HUES64 (cell line): Measurements from ENCODE around the gene IFT52.
"Not testable (repeated sequence)": the region's sequence is repeated elsewhere in the genome, so short reads cannot be mapped to it uniquely, and the experiment has no call there.

Experiments used
- H3K27ac ChIP-seq: 2 replicates; pipeline ENCODE4 v1.7.0; 2013; ENCODE audit warnings: low read depth, low read length, inconsistent platforms
- H3K27me3 ChIP-seq: 2 replicates; pipeline ENCODE4 v1.6.1; 2013; ENCODE audit warnings: mild to moderate bottlenecking, low read length; ENCODE audit not compliant: insufficient read depth
- H3K36me3 ChIP-seq: 2 replicates; pipeline ENCODE4 v1.6.1; 2013; ENCODE audit warnings: mild to moderate bottlenecking, low read length; ENCODE audit not compliant: insufficient read depth
- H3K4me1 ChIP-seq: 2 replicates; pipeline ENCODE4 v1.6.1; 2013; ENCODE audit warnings: mild to moderate bottlenecking, low read length, moderate library complexity; ENCODE audit not compliant: insufficient read depth
- H3K4me3 ChIP-seq: 2 replicates; pipeline ENCODE4 v1.5.1; 2013; ENCODE audit warnings: mild to moderate bottlenecking, low read length, moderate library complexity
- H3K9ac ChIP-seq: 2 replicates; pipeline ENCODE4 v1.6.1; 2013; ENCODE audit warnings: mild to moderate bottlenecking, low read depth, low read length
- H3K9me3 ChIP-seq: 2 replicates; pipeline ENCODE4 v1.6.1; 2013; ENCODE audit warnings: low read depth, low read length; ENCODE audit not compliant: insufficient read depth
- WGBS: fragments of 150-250, 120-280 bp; methylation state at CpG from one replicate; pipeline ENCODE4 v1.1.7; 2013; ENCODE audit warnings: missing lambda C conversion rate; 5-methylcytosine and 5-hydroxymethylcytosine counted together

IFT52 gene

DNA sequence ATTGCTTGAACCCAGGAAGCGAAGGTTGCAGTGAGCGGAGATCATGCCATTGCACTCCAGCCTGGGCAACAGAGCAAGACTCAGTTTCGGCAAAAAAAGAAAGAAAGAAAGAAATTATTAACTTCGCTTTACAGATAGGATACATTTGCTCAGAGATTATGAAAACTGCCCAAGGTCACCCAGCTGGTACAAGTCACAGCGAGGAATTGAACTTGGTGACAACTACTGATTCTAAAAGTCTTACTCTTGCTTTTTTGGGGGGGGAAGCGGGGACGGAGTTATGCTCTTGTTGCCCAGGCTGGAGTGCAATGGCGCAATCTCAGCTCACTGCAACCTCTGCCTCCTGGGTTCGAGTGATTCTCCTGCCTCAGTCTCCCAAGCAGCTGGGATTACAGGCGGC lies 2.2 kb upstream of the IFT52 start:
- H3K4me1 ChIP-seq, H3K27me3 ChIP-seq, H3K36me3 ChIP-seq, H3K9me3 ChIP-seq, H3K27ac ChIP-seq, H3K4me3 ChIP-seq, H3K9ac ChIP-seq: not testable (repeated sequence)
- 96% methylated on average over 9 of the region's 10 CpGs for WGBS

DNA sequence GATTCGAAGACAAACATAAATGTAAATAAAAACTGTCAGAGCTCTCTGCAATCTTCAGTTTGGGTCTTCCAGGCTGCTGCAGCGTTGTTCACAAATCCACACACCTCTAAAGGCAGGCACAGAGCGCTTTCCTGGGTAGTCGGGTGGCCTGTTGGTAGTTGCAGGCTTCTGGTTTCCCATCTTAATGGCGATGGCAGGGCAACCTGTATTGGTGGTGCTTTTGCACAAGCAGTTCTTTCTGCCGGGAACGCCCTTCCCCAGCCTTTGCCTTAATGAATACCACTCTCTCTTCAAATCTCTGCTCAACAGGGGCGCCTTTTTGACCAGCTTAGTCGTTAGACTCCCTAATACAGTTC lies 723 bp upstream of the IFT52 start:
- Histone ChIP-seq H3K36me3 (peaks cover 13% of the 10 kb centered on the region; the same call in 1 of the 2 replicates), H3K4me3 (peak overlapping the region; percentile 86), H3K27ac (peak overlapping the region; percentile 92), H3K9ac (peak overlapping the region; percentile 93), H3K4me1 (no peaks in the 10 kb centered on the region; the same call in 1 of the 2 replicates), H3K9me3 (no peaks in the 10 kb centered on the region), H3K27me3 (no peaks in the 10 kb centered on the region)
- WGBS, result 34% methylated on average over 8 of the region's 9 CpGs

DNA sequence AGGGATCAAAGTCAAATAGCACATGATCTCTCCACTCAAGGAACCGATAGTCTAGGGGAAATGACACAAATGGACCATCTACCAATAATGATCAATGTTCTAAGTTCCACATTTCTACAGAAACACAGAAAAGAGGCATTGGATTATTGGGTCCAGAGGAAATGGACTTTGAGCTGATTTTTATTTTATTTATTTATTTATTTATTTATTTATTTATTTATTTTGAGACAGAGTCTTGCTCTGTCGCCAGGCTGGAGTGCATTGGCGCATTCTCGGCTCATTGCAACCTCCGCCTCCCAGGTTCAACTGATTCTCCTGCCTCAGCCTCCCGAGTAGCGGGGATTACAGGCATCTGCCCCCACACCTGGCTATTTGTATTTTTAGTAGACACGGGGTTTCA lies 11.2 kb downstream of the IFT52 start:
- not testable (repeated sequence) for H3K27ac ChIP-seq, H3K27me3 ChIP-seq, H3K9me3 ChIP-seq, H3K9ac ChIP-seq, H3K4me3 ChIP-seq, H3K4me1 ChIP-seq
- WGBS, result 86% methylated on average over 8 of the region's 8 CpGs
- H3K36me3 ChIP-seq, result peaks cover 71% of the 10 kb centered on the region

DNA sequence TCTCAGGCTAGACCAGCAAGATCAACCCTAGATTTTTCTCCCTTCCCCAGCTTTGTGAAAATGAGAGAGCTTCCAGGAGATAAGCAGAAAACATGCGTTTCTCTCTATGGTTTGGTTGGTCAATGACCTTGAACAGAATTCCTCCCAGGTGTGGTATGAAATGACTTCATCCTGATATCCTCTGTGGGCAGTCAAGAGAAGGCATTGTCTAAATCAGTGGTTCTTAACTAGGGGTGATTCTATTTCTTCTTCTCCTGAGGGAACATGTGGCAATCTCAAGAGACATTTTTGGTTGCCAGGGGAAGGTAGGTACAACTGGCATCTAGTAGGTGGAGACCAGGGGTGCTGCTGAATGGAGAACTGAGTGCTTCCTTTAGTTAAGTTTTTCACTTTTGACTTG lies 12.4 kb downstream of the IFT52 start:
- Histone ChIP-seq H3K9ac (no peak overlapping the region), H3K4me3 (no peak overlapping the region), H3K9me3 (no peaks in the 10 kb centered on the region), H3K27me3 (no peaks in the 10 kb centered on the region), H3K36me3 (peaks cover 64% of the 10 kb centered on the region), H3K27ac (no peak overlapping the region), H3K4me1 (no peaks in the 10 kb centered on the region)
- 84% methylated on average over 1 of the region's 1 CpG for WGBS

DNA sequence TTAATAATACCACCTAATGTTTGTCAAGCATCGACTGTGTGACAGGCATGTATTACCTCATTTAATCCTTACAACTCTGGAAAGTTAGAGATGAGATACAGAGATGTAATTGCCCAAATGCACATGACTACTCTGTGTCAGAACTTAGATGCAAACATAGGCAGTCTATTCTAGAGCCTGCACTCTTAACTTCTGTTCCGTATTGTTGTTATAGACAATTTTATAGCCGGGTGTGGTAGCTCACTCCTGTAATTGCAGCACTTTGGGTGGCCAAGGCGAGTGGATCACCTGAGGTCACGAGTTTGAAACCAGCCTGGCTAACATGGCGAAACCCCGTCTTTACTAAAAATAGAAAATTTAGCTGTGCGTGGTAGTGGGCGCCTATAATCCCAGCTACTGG lies 15.0 kb downstream of the IFT52 start:
- Histone ChIP-seq H3K4me3 (no peak overlapping the region), H3K4me1 (no peaks in the 10 kb centered on the region), H3K36me3 (peaks cover 48% of the 10 kb centered on the region), H3K9ac (no peak overlapping the region), H3K27ac (no peak overlapping the region), H3K27me3 (no peaks in the 10 kb centered on the region), H3K9me3 (no peaks in the 10 kb centered on the region)
- WGBS, result 96% methylated on average over 8 of the region's 9 CpGs

DNA sequence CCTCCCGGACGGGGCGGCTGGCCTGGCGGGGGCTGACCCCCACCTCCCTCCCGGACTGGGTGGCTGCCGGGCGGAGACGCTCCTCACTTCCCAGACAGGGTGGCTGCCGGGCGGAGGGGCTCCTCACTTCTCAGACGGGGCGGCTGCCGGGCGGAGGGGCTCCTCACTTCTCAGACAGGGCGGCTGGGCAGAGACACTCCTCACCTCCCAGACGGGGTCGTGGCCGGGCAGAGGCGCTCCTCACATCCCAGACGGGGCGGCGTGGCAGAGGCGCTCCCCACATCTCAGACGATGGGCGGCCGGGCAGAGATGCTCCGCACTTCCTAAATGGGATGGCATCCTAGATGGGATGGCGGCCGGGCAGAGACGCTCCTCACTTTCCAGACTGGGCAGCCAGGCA lies 16.5 kb downstream of the IFT52 start:
- not testable (repeated sequence) for H3K4me1 ChIP-seq, H3K9ac ChIP-seq, H3K9me3 ChIP-seq, H3K4me3 ChIP-seq, H3K27me3 ChIP-seq, H3K27ac ChIP-seq
- 98% methylated on average over 26 of the region's 30 CpGs for WGBS
- peaks cover 46% of the 10 kb centered on the region for H3K36me3 ChIP-seq

DNA sequence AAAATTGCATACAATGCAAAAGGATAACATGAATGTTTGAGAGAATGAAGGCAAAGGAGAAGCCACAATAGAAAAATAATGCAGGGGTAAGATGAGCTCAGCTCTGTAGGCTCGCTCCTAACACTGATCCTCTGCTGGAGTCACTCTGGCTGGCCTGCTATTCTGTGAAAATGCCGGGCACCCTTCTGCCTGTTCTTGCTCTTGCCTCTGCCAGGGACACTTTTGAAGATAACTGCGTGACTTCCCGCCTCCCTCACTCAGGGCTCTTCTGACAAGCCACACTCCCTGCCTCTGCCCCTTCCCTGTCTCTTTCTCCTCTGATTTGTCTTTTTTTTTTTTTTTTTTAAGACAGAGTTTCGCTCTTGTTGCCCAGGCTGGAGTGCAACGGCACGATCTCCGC lies 40.9 kb downstream of the IFT52 start:
- Histone ChIP-seq H3K9ac (no peak overlapping the region), H3K36me3 (peaks cover 50% of the 10 kb centered on the region), H3K9me3 (no peaks in the 10 kb centered on the region), H3K4me1 (no peaks in the 10 kb centered on the region), H3K27ac (no peak overlapping the region), H3K4me3 (no peak overlapping the region), H3K27me3 (no peaks in the 10 kb centered on the region)
- 93% methylated on average over 8 of the region's 8 CpGs for WGBS

DNA sequence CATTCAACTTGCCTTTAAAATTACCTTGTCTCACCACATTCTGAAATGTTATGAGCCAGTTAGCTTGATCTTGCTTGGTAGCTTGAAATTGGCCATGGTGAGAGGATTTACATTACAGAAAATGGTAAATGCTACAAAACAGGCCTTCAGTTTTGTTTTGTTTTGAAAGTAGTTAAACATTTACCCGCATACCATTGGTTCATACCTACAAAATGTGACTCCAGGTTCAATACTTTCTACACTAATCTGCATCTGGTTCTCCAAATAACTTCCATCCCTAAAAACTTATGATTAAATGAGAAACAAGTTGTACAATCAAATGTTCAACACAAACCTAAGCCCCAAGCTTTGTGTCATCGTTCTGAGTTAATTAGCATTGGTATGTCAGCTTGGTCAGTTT lies 45.7 kb downstream of the IFT52 start:
- Histone ChIP-seq H3K9ac (no peak overlapping the region), H3K36me3 (peaks cover 47% of the 10 kb centered on the region), H3K4me3 (no peak overlapping the region), H3K9me3 (no peaks in the 10 kb centered on the region), H3K4me1 (no peaks in the 10 kb centered on the region), H3K27ac (no peak overlapping the region), H3K27me3 (no peaks in the 10 kb centered on the region)
- 95% methylated on average over 2 of the region's 2 CpGs for WGBS

DNA sequence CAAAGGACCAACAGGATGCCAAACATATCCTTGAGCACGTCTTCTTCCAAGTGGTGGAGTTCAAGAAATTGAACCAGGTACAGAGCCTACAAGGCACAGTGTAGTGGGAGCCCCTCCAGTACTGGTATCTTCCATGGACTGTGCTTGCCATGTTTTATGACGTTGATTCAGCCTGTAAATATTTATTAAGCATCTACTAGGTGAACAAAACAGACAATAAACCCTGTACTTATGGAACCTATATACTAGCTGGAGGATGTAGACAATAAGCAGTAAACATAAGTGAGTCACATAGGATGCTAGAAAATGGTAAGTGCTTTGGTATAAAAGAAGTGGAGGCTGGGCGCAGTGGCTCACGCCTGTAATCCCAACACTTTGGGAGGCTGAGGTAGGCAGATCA lies 51.8 kb downstream of the IFT52 start:
- WGBS, result 95% methylated on average over 4 of the region's 4 CpGs
- Histone ChIP-seq H3K4me1 (no peaks in the 10 kb centered on the region), H3K36me3 (peaks cover 45% of the 10 kb centered on the region), H3K27ac (no peak overlapping the region), H3K27me3 (no peaks in the 10 kb centered on the region), H3K9ac (no peak overlapping the region), H3K9me3 (no peaks in the 10 kb centered on the region), H3K4me3 (no peak overlapping the region)

DNA sequence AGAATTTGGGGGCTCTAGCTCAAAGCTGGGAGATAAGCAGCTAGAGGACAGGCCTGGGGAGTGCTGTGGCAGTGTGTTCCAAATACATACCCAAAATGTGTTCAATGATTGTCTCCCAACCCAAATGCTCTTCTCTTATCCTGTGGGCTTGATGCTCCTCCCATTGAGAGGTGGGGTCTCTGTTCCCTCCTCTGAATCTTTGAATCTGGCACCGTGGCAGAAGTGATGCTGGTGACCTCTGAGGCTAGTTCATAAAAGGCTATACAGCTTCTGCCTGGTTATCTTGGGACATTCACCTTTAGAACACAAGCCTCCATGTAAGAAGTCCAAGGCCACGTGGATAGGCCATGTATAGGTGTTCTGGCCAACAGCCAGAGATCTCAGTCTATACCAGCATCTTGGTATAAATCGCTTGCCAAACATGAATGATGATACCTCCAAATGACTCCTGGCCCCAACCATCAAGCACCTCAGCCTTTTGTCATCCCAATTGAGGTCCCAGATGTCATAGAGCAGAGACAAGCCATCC lies 60.3 kb downstream of the IFT52 start:
- no peaks in the 10 kb centered on the region for H3K9me3 ChIP-seq
- no peak overlapping the region for H3K27ac ChIP-seq
- H3K9ac ChIP-seq, result no peak overlapping the region
- no peaks in the 10 kb centered on the region for H3K4me1 ChIP-seq
- WGBS, result 76% methylated on average over 3 of the region's 3 CpGs
- no peak overlapping the region for H3K4me3 ChIP-seq
- H3K36me3 ChIP-seq, result peaks cover 11% of the 10 kb centered on the region
- no peaks in the 10 kb centered on the region for H3K27me3 ChIP-seq

DNA sequence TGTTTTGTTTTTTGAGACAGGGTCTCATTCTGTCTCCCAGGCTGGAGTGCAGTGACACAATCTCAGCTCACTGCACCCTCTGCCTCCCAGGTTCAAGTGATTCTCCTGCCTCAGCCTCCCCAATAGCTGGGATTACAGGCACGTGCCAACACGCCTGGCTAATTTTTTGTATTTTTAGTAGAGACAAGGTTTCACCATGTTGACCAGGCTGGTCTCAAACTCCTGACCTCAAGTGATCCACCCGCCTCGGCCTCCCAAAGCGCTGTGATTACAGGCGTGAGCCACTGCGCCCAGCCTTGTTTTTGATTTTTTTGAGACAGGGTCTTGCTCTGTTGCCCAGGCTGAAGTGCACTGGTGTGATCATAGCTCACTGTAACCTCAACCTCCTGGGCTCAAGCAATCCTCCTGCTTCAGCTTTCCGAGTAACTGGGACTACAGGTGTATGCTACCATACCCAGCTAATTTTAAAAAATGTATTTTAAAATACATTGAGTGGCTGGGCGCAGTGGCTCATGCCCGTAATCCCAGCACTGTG lies 61.0 kb downstream of the IFT52 start:
- not testable (repeated sequence) for H3K27ac ChIP-seq, H3K36me3 ChIP-seq, H3K9me3 ChIP-seq, H3K4me1 ChIP-seq, H3K27me3 ChIP-seq, H3K4me3 ChIP-seq, H3K9ac ChIP-seq
- 95% methylated on average over 10 of the region's 10 CpGs for WGBS

DNA sequence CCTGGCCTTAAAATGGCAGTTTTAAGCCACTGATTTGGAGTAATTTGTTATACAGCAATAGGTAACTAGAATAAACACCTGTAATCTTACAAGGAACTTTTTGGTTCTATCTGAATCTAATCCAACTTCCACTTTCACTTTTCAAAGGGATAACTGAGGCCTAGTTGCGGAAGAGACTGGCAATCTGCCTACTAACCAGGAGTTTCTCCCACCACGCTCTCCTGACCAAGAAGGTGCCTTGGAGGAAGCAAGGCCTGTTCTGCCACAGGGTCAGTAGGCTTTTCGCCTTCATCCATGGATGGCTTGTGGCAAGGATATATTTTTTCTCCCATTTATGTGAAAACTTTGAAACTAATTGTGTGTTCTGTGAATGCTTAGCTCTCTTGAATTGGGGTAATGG lies 63.2 kb downstream of the IFT52 start:
- H3K9ac ChIP-seq, result no peak overlapping the region
- H3K27ac ChIP-seq, result no peak overlapping the region
- peaks cover 6% of the 10 kb centered on the region for H3K4me1 ChIP-seq
- WGBS, result 87% methylated on average over 3 of the region's 3 CpGs
- H3K27me3 ChIP-seq, result no peaks in the 10 kb centered on the region
- H3K4me3 ChIP-seq, result no peak overlapping the region
- no peaks in the 10 kb centered on the region for H3K9me3 ChIP-seq
- no peaks in the 10 kb centered on the region for H3K36me3 ChIP-seq
